Measurements from ENCODE around the gene CTH. TPM values are rescaled to one million over a fixed set of nuclear protein-coding genes. Genes with fewer than 3 reads are reported as not detected.

The CTH gene
- total RNA-seq, 1 experiment from 2014 or later: 4.7 TPM

- ATAC-seq (no peak), DNase-seq (ENCODE audit: low read depth, low spot score) (no peak)
- CTCF ChIA-PET: no interaction called here
Measured at GRCh38 chr1:70386121-70386520, 24.9 kb upstream of the CTH start.

GRCh38 chr1:70387507-70387906 lies 23.6 kb upstream of the CTH start:
- H3K36me3 ChIP-seq (ENCODE audit: control insufficient read depth, insufficient read depth, low read length): no peaks in the 10 kb centered on the region
- CTCF ChIA-PET: no interaction called here

More at GRCh38 chr1:70386121-70386520, 24.9 kb upstream of the CTH start:
- POLR2A ChIA-PET: no interaction called here
- no TSS peak for BruUV-seq (replicated peaks)
- Histone ChIP-seq H3K4me1 (ENCODE audit: control insufficient read depth, insufficient read depth, low read length) (no peaks in the 10 kb centered on the region), H3K9me3 (ENCODE audit: control insufficient read depth, insufficient read depth, low read depth, low read length) (no peaks in the 10 kb centered on the region), H3K4me3 (ENCODE audit: low read depth in 2 of 2, low read length in 2 of 2) (no peak overlapping the region), H3K36me3 (ENCODE audit: control insufficient read depth, insufficient read depth, low read length) (no peaks in the 10 kb centered on the region), H3K27ac (ENCODE audit: low read length) (no peak overlapping the region), H3K27me3 (ENCODE audit: control insufficient read depth, insufficient read depth, low read length) (0 out of 2 replicates have a peak, but pooled peaks cover 2% of the 10 kb centered on the region)
- intact Hi-C loops (cut with micrococcal nuclease; ENCODE audit: unreplicated experiment) (no loop called here), in situ Hi-C loops (cut with HindIII; ENCODE audit: low pct_unique_long_range_greater_than_20kb, low sequenced_read_pairs) (no loop called here)
- no peak for TF ChIP-seq POLR2AphosphoS5 (IDR thresholded peaks at IDR 0.05; ENCODE audit: low read depth, low read length)
- no peak for TF ChIP-seq TCF7L2 (IDR thresholded peaks at IDR 0.05; ENCODE audit: low read depth, low read length)
- TF ChIP-seq CTCF (IDR thresholded peaks at IDR 0.05): no peak
- TF ChIP-seq REST (IDR thresholded peaks at IDR 0.05; ENCODE audit: insufficient read depth in 1 of 2, low read depth in 2 of 2, low read length in 1 of 2): no peak
- TF ChIP-seq SIN3A (IDR thresholded peaks at IDR 0.05; ENCODE audit: borderline replicate concordance, insufficient read depth, low read depth, low read length): no peak

More at GRCh38 chr1:70387507-70387906, 23.6 kb upstream of the CTH start:
- in situ Hi-C loops (cut with HindIII; ENCODE audit: low pct_unique_long_range_greater_than_20kb, low sequenced_read_pairs): no loop called here
- ATAC-seq (no peak), DNase-seq (ENCODE audit: low read depth, low spot score) (no peak)
- POLR2A ChIA-PET: no interaction called here
- Histone ChIP-seq H3K4me1 (ENCODE audit: control insufficient read depth, insufficient read depth, low read length) (no peaks in the 10 kb centered on the region), H3K4me3 (ENCODE audit: low read depth in 2 of 2, low read length in 2 of 2) (no peak overlapping the region), H3K9me3 (ENCODE audit: control insufficient read depth, insufficient read depth, low read depth, low read length) (no peaks in the 10 kb centered on the region), H3K27ac (ENCODE audit: low read length) (no peak overlapping the region), H3K27me3 (ENCODE audit: control insufficient read depth, insufficient read depth, low read length) (no peaks in the 10 kb centered on the region)
- TF ChIP-seq SIN3A (IDR thresholded peaks at IDR 0.05; ENCODE audit: borderline replicate concordance, insufficient read depth, low read depth, low read length) (no peak), REST (IDR thresholded peaks at IDR 0.05; ENCODE audit: insufficient read depth in 1 of 2, low read depth in 2 of 2, low read length in 1 of 2) (no peak), POLR2AphosphoS5 (IDR thresholded peaks at IDR 0.05; ENCODE audit: low read depth, low read length) (no peak), CTCF (IDR thresholded peaks at IDR 0.05) (no peak), TCF7L2 (IDR thresholded peaks at IDR 0.05; ENCODE audit: low read depth, low read length) (no peak)
- no TSS peak for BruUV-seq (replicated peaks)
- intact Hi-C loops (cut with micrococcal nuclease; ENCODE audit: unreplicated experiment): no loop called here

All from Panc1 (cell line).